BE2C (cell line): ENCODE data around the gene GALNT17.

Experiments used
- DNase-seq: peaks from one replicate; pipeline ENCODE4 v3.0.0-alpha.2; 2020
- H3K27me3 ChIP-seq: fragments of 250-450 bp; sonication (Bioruptor Pico); 2 replicates; pipeline ENCODE4 v1.5.1; 2020; ENCODE audit warnings: mild to moderate bottlenecking
- H3K36me3 ChIP-seq: fragments of 250-450 bp; sonication (Bioruptor Pico); 2 replicates; pipeline ENCODE4 v1.5.1; 2020; ENCODE audit warnings: mild to moderate bottlenecking
- H3K4me1 ChIP-seq: fragments of 250-450 bp; sonication (Bioruptor Pico); 2 replicates; pipeline ENCODE4 v1.5.1; 2020
- H3K4me3 ChIP-seq: 2 replicates; pipeline ENCODE4 v1.5.1; 2011; ENCODE audit warnings: low read depth, low read length
- H3K9me3 ChIP-seq: fragments of 250-450 bp; sonication (Bioruptor Pico); 2 replicates; pipeline ENCODE4 v1.5.1; 2020
- TF ChIP-seq, protein P1 (sequence below): IDR thresholded peaks from 2 replicates; pipeline ENCODE4 v1.5.1; 2012; ENCODE audit warnings: mild to moderate bottlenecking, low read depth, low read length

GALNT17 gene

DNA sequence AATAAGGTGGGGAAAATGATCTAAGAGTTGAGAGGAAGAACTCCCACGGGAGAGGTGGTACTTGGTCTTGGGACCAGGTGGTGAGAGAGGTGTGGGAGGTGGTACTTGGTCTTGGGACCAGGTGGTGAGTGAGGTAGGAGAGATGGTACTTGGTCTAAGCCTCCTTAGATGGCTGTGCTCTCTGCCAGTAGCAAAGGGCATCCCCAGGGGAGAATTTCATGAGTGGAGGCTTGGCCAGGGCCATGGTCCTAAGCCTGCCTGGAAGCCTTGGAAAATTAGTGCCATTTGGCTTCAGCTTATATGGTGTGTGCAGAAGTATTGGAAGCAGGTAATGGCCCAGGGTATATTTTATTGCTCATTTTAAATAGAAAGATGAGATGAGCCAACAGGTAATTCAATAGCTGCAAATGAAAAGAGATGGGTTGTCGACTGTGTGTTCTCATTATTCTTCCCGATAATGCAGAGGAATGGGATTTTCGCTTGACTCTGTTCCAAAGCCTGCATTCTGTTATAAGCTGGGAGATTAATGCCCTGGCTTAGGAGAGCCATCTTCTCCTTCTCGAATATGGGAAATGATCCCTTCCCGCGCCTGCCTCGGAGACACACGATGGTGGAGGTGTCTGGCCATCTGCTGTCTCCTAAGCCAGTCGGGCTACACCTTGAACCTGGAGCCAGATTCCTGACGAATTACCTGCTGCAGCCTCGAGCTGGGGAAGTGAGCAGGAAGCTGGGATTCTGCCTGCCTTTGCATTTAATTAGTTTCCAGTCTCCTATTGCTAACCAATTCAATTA lies 287.8 kb downstream of the GALNT17 start:
- Histone ChIP-seq H3K27me3 (no peaks in the 10 kb centered on the region), H3K4me1 (no peaks in the 10 kb centered on the region), H3K9me3 (no peaks in the 10 kb centered on the region), H3K36me3 (no peaks in the 10 kb centered on the region), H3K4me3 (no peak overlapping the region)
- TF ChIP-seq, protein P1, sequence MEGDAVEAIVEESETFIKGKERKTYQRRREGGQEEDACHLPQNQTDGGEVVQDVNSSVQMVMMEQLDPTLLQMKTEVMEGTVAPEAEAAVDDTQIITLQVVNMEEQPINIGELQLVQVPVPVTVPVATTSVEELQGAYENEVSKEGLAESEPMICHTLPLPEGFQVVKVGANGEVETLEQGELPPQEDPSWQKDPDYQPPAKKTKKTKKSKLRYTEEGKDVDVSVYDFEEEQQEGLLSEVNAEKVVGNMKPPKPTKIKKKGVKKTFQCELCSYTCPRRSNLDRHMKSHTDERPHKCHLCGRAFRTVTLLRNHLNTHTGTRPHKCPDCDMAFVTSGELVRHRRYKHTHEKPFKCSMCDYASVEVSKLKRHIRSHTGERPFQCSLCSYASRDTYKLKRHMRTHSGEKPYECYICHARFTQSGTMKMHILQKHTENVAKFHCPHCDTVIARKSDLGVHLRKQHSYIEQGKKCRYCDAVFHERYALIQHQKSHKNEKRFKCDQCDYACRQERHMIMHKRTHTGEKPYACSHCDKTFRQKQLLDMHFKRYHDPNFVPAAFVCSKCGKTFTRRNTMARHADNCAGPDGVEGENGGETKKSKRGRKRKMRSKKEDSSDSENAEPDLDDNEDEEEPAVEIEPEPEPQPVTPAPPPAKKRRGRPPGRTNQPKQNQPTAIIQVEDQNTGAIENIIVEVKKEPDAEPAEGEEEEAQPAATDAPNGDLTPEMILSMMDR, result no peak
- DNase-seq, result no peak

DNA sequence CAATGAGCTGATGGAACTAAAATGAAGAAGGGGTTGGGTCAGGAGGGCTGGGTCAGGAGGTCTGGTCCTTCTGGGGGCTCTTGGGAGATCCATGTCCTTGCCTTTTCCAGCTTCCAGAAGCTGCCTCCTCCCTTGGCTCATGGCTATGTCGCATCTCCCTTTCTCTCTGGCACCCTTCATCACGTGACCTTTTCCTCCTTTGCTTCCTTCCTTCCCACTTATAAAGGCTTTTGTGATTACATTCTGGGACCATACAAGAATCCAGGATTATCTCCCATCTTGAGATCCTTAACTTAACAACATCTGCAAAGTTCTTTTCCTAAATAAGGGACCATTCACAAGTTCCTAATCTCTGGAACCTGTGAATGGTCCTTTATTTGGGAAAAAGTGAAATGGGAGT lies 290.2 kb downstream of the GALNT17 start:
- H3K36me3 ChIP-seq, result no peaks in the 10 kb centered on the region
- H3K4me1 ChIP-seq, result no peaks in the 10 kb centered on the region
- no peaks in the 10 kb centered on the region for H3K27me3 ChIP-seq
- no peak overlapping the region for H3K4me3 ChIP-seq
- TF ChIP-seq, protein P1, result no peak
- no peak for DNase-seq
- H3K9me3 ChIP-seq, result no peaks in the 10 kb centered on the region

DNA sequence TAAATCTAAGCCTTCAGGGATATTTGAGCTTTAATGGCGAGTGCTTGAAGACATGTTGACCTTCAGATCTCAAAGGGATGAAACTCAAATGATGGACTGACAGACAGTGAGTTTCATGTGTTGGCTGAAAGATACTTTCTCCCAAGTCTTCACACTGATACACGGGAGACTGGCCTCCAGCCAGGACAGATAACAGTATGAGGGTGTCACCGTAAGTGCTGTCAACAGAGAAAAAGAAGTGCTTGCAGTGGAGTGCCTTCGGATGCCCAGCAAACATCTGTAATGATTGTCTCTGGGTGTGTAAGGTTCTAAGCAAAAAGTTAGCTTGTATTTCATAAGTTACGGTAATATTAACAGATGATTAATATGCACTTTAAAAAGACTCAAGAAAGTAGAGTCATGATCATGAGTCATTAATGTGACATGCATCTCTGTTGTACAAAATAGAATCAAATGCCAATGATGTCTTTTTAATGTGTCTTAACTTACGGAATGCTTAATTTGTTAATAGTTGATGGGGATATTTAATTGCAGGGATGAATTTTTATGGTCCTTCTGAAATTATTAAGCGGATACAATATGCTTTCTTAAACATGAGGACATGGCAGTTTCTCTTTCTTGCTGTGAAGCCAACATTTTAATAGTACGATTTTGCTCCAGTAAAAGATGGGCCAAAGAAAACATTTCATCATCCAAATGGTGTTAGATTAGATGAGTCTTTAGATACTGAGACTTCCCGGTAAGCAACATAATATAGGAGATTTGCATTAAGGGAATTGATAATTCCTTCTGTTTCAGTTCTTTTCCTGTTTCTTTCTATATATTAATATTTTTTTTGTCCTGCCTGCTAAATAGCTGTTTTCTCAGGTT lies 292.5 kb downstream of the GALNT17 start:
- TF ChIP-seq, protein P1, result no peak
- H3K9me3 ChIP-seq, result no peaks in the 10 kb centered on the region
- DNase-seq, result no peak

DNA sequence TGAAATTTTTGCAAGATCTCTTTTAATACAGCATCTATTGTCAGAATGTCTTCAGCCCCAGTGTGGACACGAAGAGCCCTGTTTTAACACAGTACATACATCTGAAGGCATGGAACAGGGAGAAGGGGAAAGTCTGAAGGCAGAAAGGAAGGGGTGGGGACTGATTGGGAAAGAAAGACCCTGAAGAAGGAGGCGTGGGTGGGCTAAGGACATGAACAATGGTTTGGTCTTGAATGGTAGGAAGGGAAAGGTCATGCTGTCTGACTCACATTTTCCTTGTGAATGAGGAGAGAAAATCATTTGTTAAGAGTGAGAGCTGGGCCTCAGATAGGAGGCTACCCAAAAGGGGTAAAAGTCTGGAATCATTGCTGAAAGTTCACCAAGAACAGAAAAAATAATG lies 297.1 kb downstream of the GALNT17 start:
- Histone ChIP-seq H3K4me1 (no peaks in the 10 kb centered on the region), H3K27me3 (no peaks in the 10 kb centered on the region), H3K4me3 (no peak overlapping the region), H3K36me3 (no peaks in the 10 kb centered on the region), H3K9me3 (no peaks in the 10 kb centered on the region)
- no peak for DNase-seq
- TF ChIP-seq, protein P1, result no peak

More for the DNA sequence above, 292.5 kb downstream of the GALNT17 start:
- Histone ChIP-seq H3K36me3 (no peaks in the 10 kb centered on the region), H3K4me3 (no peak overlapping the region), H3K4me1 (no peaks in the 10 kb centered on the region), H3K27me3 (no peaks in the 10 kb centered on the region)

DNA sequence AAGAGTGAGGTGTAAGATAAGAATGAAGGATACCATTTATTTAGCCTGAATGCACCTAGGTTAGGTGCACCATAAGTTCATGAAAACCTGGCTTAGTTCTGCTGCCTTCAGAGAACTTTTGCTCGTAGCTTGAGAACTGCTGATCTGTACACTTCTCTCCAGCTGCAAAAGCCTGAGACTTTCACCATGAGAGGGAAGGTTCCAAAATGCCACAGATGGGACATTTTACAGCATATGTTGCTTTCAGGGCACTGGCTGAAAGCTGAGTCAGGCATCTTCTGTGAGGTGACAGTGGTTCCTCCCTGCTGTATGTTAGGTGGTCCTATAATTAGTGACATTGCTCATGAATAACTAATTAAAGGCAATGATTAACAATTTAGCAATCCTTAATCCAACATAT lies 298.3 kb downstream of the GALNT17 start:
- Histone ChIP-seq H3K9me3 (no peaks in the 10 kb centered on the region), H3K36me3 (no peaks in the 10 kb centered on the region), H3K4me1 (no peaks in the 10 kb centered on the region), H3K4me3 (no peak overlapping the region), H3K27me3 (no peaks in the 10 kb centered on the region)
- TF ChIP-seq, protein P1, result no peak
- DNase-seq, result no peak
